ENCODE data around the gene PLAC8. TPM values are rescaled to one million over a fixed set of nuclear protein-coding genes. Genes with fewer than 3 reads are reported as not detected.
A peak's percentile ranks its signal among the peaks of the same experiment; 100 is the strongest.
"Not testable (repeated sequence)": the region's sequence is repeated elsewhere in the genome, so short reads cannot be mapped to it uniquely, and the experiment has no call there.

The PLAC8 gene
- total RNA-seq, 2 experiments from 2014 or later, result 249 to 259 TPM

DNA sequence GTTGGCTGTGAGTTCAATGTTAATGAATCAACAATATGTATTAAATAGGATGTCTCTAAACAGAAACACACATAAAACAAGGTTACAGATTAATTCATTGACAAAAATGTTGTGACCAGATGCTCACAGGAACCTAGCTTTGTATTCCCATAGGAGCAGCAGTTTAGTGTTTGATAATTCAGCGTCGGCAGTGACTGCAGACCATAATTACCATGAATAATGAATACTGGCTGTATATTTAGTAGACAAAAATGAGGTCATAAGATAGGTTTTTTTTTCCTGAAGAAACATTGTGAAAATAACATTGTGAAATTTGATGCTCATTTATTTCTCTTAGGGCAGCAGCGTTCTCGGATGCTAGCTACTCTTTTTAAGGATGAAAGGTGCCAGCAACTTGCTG is 51.8 kb downstream of the PLAC8 start:
- TF ChIP-seq, protein P1, sequence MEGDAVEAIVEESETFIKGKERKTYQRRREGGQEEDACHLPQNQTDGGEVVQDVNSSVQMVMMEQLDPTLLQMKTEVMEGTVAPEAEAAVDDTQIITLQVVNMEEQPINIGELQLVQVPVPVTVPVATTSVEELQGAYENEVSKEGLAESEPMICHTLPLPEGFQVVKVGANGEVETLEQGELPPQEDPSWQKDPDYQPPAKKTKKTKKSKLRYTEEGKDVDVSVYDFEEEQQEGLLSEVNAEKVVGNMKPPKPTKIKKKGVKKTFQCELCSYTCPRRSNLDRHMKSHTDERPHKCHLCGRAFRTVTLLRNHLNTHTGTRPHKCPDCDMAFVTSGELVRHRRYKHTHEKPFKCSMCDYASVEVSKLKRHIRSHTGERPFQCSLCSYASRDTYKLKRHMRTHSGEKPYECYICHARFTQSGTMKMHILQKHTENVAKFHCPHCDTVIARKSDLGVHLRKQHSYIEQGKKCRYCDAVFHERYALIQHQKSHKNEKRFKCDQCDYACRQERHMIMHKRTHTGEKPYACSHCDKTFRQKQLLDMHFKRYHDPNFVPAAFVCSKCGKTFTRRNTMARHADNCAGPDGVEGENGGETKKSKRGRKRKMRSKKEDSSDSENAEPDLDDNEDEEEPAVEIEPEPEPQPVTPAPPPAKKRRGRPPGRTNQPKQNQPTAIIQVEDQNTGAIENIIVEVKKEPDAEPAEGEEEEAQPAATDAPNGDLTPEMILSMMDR (IDR thresholded peaks at IDR 0.05), result no peak
- ChIA-PET CTCF (interaction anchor here (1.1 kb wide), 1 partner anchor 12 kb away, joined by 3 read pairs; no protein-coding TSS in a partner anchor), POLR2A (no interaction called here)
- no peak overlapping the region for H3K27ac Mint-ChIP-seq
- ATAC-seq (ENCODE audit: poor library complexity) (no peak), DNase-seq (no peak)
- H3K9me3 ChIP-seq (ENCODE audit: control insufficient read depth in 1 of 2, insufficient read depth in 1 of 2, low read length in 2 of 2), result no peaks in the 10 kb centered on the region
- H3K4me1 ChIP-seq (ENCODE audit: insufficient read depth, low read length), result no peaks in the 10 kb centered on the region
- no peak overlapping the region for H3K4me3 Mint-ChIP-seq
- no peak overlapping the region for H3K4me3 ChIP-seq (ENCODE audit: low read length)
- H3K27me3 ChIP-seq (ENCODE audit: control insufficient read depth in 1 of 2, insufficient read depth in 2 of 2, low read length in 2 of 2), result no peaks in the 10 kb centered on the region
- no peaks in the 10 kb centered on the region for H3K9me3 Mint-ChIP-seq
- no peak overlapping the region for H3K27ac ChIP-seq (ENCODE audit: low read depth in 1 of 2, low read length in 2 of 2)
- no peaks in the 10 kb centered on the region for H3K4me1 Mint-ChIP-seq (ENCODE audit: low read depth)
- intact Hi-C loops (cut with DNase I, micrococcal nuclease), result no loop called here
- H3K36me3 Mint-ChIP-seq (ENCODE audit: low read depth), result peaks cover 81% of the 10 kb centered on the region
- peaks cover 79% of the 10 kb centered on the region for H3K36me3 ChIP-seq (ENCODE audit: insufficient read depth, low read length)
- no peaks in the 10 kb centered on the region for H3K27me3 Mint-ChIP-seq

DNA sequence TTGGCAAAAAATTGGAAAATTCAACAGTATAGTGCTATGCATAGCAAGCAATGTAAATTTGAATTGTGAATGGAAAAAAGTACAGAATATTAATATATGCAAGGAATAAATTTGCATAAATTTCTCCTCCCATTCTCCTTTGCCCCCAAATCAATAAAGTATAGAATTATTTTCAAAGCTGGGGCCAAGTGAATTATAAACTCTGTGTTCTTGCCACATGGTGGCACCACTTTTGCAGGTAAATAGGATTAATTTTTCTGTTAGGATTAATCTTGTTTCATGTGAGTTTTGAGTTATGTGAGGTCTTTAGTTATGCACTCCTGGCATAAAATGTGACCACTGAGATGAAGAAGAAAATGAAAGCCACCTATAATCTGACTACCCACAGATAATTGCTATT is 59.6 kb downstream of the PLAC8 start:
- Mint-ChIP-seq H3K9me3 (no peaks in the 10 kb centered on the region), H3K4me3 (no peak overlapping the region), H3K27me3 (no peaks in the 10 kb centered on the region), H3K36me3 (ENCODE audit: low read depth) (peaks cover 77% of the 10 kb centered on the region), H3K4me1 (ENCODE audit: low read depth) (peaks cover 4% of the 10 kb centered on the region), H3K27ac (no peak overlapping the region)
- H3K27ac ChIP-seq (ENCODE audit: low read depth in 1 of 2, low read length in 2 of 2), result no peak overlapping the region
- TF ChIP-seq, protein P1 (IDR thresholded peaks at IDR 0.05), result peak; percentile 43
- H3K4me3 ChIP-seq (ENCODE audit: low read length), result no peak overlapping the region
- ATAC-seq (ENCODE audit: poor library complexity) (peak; percentile 51), DNase-seq (peak in 4 of 14 experiments; percentile 13 to 47 (median 42))
- ChIA-PET POLR2A (interaction anchor here (1.4 kb wide), 1 partner anchor 20 kb away, joined by 3 read pairs; the partner anchor contains the start of gene COPS4), CTCF (interaction anchor here (0.7 to 1.4 kb wide), 4 partner anchors 226 to 333 kb away, joined by 3 to 5 read pairs (median 4); partner anchors contain the start of gene COQ2)
- intact Hi-C loops (cut with DNase I, micrococcal nuclease), result loop anchor here in 1 of 2 experiments (1.0 kb wide), 1 partner anchor 205 kb away; no protein-coding TSS in a partner anchor
- peaks cover 57% of the 10 kb centered on the region for H3K36me3 ChIP-seq (ENCODE audit: insufficient read depth, low read length)
- H3K9me3 ChIP-seq (ENCODE audit: control insufficient read depth in 1 of 2, insufficient read depth in 1 of 2, low read length in 2 of 2), result no peaks in the 10 kb centered on the region
- H3K4me1 ChIP-seq (ENCODE audit: insufficient read depth, low read length), result no peaks in the 10 kb centered on the region
- H3K27me3 ChIP-seq (ENCODE audit: control insufficient read depth in 1 of 2, insufficient read depth in 2 of 2, low read length in 2 of 2), result no peaks in the 10 kb centered on the region

DNA sequence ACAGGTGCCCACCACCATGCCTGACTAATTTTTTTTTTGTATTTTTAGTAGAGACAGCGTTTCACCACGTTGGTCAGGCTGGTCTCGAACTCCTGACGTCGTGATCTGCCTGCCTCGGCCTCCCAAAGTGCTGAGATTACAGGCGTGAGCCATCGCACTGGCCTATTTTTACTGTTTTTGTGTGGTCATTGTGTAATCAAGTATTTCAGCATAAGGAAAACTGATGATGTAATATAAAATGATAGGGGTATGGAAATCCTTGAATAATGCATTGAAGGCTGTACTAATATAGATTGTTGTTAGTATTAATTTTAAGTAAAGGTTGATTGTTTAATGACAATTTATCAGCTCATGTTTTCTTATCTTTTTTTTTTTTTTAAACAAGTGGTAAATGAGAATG is 65.7 kb downstream of the PLAC8 start:
- ChIA-PET POLR2A (interaction anchor here (1.1 kb wide), 1 partner anchor 38 kb away, joined by 3 read pairs; the partner anchor contains the start of gene LIN54), CTCF (interaction anchor here (1.1 kb wide), 1 partner anchor 8 kb away, joined by 3 read pairs; no protein-coding TSS in a partner anchor)
- peaks cover 46% of the 10 kb centered on the region for H3K36me3 ChIP-seq (ENCODE audit: insufficient read depth, low read length)
- DNase-seq; H3K9me3 ChIP-seq (ENCODE audit: control insufficient read depth in 1 of 2, insufficient read depth in 1 of 2, low read length in 2 of 2); H3K4me3 ChIP-seq (ENCODE audit: low read length); intact Hi-C loops (cut with DNase I, micrococcal nuclease); H3K27ac ChIP-seq (ENCODE audit: low read depth in 1 of 2, low read length in 2 of 2); H3K4me1 ChIP-seq (ENCODE audit: insufficient read depth, low read length); H3K9me3 Mint-ChIP-seq; H3K4me3 Mint-ChIP-seq; H3K27me3 Mint-ChIP-seq; H3K27me3 ChIP-seq (ENCODE audit: control insufficient read depth in 1 of 2, insufficient read depth in 2 of 2, low read length in 2 of 2); H3K27ac Mint-ChIP-seq; ATAC-seq (ENCODE audit: poor library complexity): not testable (repeated sequence)
- peaks cover 53% of the 10 kb centered on the region for H3K36me3 Mint-ChIP-seq (ENCODE audit: low read depth)
- peaks cover 15% of the 10 kb centered on the region for H3K4me1 Mint-ChIP-seq (ENCODE audit: low read depth)
